CD4-positive, CD25-positive, alpha-beta regulatory T cell (primary cell): ENCODE measurements around the gene NFAT5. TPM values are rescaled to one million over a fixed set of nuclear protein-coding genes. Genes with fewer than 3 reads are reported as not detected.

Source experiments
- ATAC-seq, 2 donors: fragments of 150-1000 bp; cut with Tn5 transposase; one replicate each; pipeline ENCODE4 v1.10.0; 2021; ENCODE audit warnings: low read depth in 2 of 2, moderate number of reproducible peaks in 2 of 2, moderate library complexity in 1 of 2
- DNase-seq, 3 donors: peaks; one replicate each; pipeline versions ENCODE4 v3.0.0 to v3.0.0-alpha.2; 2012 to 2022; ENCODE audit warnings: mixed read lengths in 1 of 3
- H3K27ac ChIP-seq: one replicate; pipeline ENCODE4 v1.7.0; 2013; ENCODE audit warnings: mild to moderate bottlenecking, low read length; ENCODE audit not compliant: insufficient read depth, poor library complexity, severe bottlenecking
- H3K27me3 ChIP-seq: one replicate; pipeline ENCODE4 v1.7.0; 2013; ENCODE audit warnings: low read length; ENCODE audit not compliant: control insufficient read depth, insufficient read depth
- H3K36me3 ChIP-seq: one replicate; pipeline ENCODE4 v1.7.0; 2013; ENCODE audit warnings: mild to moderate bottlenecking, low read length, moderate library complexity; ENCODE audit not compliant: control insufficient read depth, insufficient read depth
- H3K4me1 ChIP-seq: 2 replicates; pipeline ENCODE4 v1.7.0; 2013; ENCODE audit warnings: mild to moderate bottlenecking, low read length; ENCODE audit not compliant: insufficient read depth, control insufficient read depth, poor library complexity, severe bottlenecking
- H3K4me3 ChIP-seq: one replicate; pipeline ENCODE4 v1.7.0; 2013; ENCODE audit warnings: low read depth, mild to moderate bottlenecking, low read length, moderate library complexity
- H3K9me3 ChIP-seq, 2 experiments: 1 replicate in 1 of 2; 2 replicates in 1 of 2; pipeline ENCODE4 v1.7.0; 2013; ENCODE audit warnings: low read length in 2 of 2, mild to moderate bottlenecking in 1 of 2, moderate library complexity in 1 of 2; ENCODE audit not compliant: control insufficient read depth in 2 of 2
- H3K27ac Mint-ChIP-seq, 3 donors: one replicate each; pipeline ENCODE4 v1.8.0; 2020 to 2022; ENCODE audit warnings: mild to moderate bottlenecking in 3 of 3, mixed read lengths in 3 of 3, moderate library complexity in 2 of 3
- H3K27me3 Mint-ChIP-seq: one replicate; pipeline ENCODE4 v1.8.0; 2022; ENCODE audit warnings: mild to moderate bottlenecking, mixed read lengths
- H3K36me3 Mint-ChIP-seq: one replicate; pipeline ENCODE4 v1.8.0; 2020; ENCODE audit warnings: mixed read lengths
- H3K4me1 Mint-ChIP-seq, 4 donors: one replicate each; pipeline ENCODE4 v1.8.0; 2020 to 2022; ENCODE audit warnings: mixed read lengths in 4 of 4, mild to moderate bottlenecking in 1 of 4
- H3K4me3 Mint-ChIP-seq, 4 donors: one replicate each; pipeline ENCODE4 v1.8.0; 2020 to 2022; ENCODE audit warnings: mild to moderate bottlenecking in 4 of 4, mixed read lengths in 4 of 4, moderate library complexity in 3 of 4
- H3K9me3 Mint-ChIP-seq, 7 donors: one replicate each; pipeline ENCODE4 v1.8.0; 2020 to 2022; ENCODE audit warnings: mixed read lengths in 7 of 7, mild to moderate bottlenecking in 3 of 7, moderate library complexity in 2 of 7
- polyA plus RNA-seq, 4 donors: library from polyadenylated mRNA; unstranded; fragments of 300-500 nt; fragmentation: Illumina TruSeq; gene quantifications; one replicate each; pipeline ENCODE4 v1.2.3, GENCODE V29; 2021
- total RNA-seq: library from RNA; stranded (reverse); gene quantifications from one replicate; pipeline ENCODE4 v1.2.3, GENCODE V29; 2022

The NFAT5 gene
- total and polyA plus RNA-seq, 5 donors from 2014 or later, result 7.0 to 57.6 (median 12.0) TPM

DNA sequence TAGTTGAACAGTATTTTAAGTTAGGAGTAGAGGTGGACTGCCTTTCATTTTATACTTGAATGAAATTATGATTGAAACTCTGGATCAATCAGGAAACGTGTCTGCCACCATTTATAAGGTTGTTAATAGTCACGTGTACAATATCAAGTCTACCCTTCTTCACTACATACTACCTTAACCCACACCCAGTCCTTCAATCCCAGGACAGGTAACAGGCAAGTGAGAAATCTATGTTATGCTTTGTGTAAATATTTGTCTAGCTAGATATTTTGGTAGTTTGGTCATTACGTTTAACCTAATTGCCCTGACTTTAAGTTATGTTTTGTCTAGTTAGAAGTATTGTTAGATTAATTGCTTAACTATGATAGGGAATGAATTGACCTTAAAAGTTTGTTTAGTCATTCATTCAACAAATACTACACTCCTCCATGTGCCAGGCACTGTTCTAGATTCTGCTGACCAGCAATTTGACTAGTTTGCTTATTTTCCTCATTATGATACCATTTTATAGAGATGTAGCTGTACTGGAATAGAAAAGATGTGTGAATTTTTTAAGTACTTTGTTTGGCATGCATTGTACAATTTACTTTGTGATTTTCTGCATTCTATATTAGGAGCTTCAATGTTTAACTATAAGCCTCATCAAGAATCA is 88.6 kb downstream of the NFAT5 start:
- H3K9me3 ChIP-seq, result no peaks in the 10 kb centered on the region
- no peaks in the 10 kb centered on the region for H3K27me3 ChIP-seq
- H3K4me3 Mint-ChIP-seq, result no peak overlapping the region
- H3K4me3 ChIP-seq, result no peak overlapping the region
- peaks cover 58% of the 10 kb centered on the region for H3K36me3 ChIP-seq
- peaks cover 26% of the 10 kb centered on the region for H3K36me3 Mint-ChIP-seq
- DNase-seq (no peak), ATAC-seq (no peak)
- H3K27ac Mint-ChIP-seq, result peak overlapping the region in 1 of 3 donors; percentile 81
- no peaks in the 10 kb centered on the region for H3K4me1 ChIP-seq
- H3K4me1 Mint-ChIP-seq, result peaks cover 0 to 7% (median 3%) of the 10 kb centered on the region in 4 donors
- H3K27ac ChIP-seq, result no peak overlapping the region
- no peaks in the 10 kb centered on the region for H3K27me3 Mint-ChIP-seq
- no peaks in the 10 kb centered on the region for H3K9me3 Mint-ChIP-seq

- no peaks in the 10 kb centered on the region for H3K27me3 ChIP-seq
- peaks cover 54% of the 10 kb centered on the region for H3K36me3 ChIP-seq
- no peaks in the 10 kb centered on the region for H3K4me1 ChIP-seq
- Mint-ChIP-seq H3K27me3 (peaks cover 4% of the 10 kb centered on the region), H3K36me3 (peaks cover 31% of the 10 kb centered on the region), H3K4me3 (no peak overlapping the region), H3K4me1 (peaks cover 0 to 3% (median 1%) of the 10 kb centered on the region in 4 donors), H3K9me3 (peaks cover 0 to 2% (median 0%) of the 10 kb centered on the region in 7 donors), H3K27ac (no peak overlapping the region)
- DNase-seq, result no peak
- H3K9me3 ChIP-seq, result no peaks in the 10 kb centered on the region
- no peak for ATAC-seq
- H3K27ac ChIP-seq, result no peak overlapping the region
- H3K4me3 ChIP-seq, result no peak overlapping the region
Measured at GRCh38 chr16:69660166-69660565, 94.4 kb downstream of the NFAT5 start.

DNA sequence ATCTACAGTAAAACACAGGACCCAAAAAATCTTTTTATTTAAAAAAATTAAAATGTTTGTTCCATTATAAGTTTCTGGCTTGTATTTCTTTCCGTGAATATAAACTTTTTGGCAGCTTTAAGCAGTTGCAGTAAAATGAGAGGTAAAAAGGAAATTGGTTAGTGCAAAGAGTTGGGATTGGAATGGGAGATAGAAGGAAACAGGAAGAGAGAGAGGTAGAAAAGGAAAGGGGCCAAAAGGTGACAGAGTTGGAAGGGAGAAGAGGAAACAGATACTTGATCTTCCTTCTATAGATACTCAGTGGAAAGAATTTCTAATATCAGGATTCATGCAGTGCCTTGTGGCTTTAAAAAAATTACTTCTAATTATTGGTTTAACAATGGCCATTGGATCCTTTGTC is 97.1 kb downstream of the NFAT5 start:
- no peak for ATAC-seq
- H3K4me1 Mint-ChIP-seq, result peaks cover 0 to 7% (median 1%) of the 10 kb centered on the region in 4 donors
- Histone ChIP-seq H3K4me3 (no peak overlapping the region), H3K36me3 (peaks cover 44% of the 10 kb centered on the region), H3K27ac (no peak overlapping the region), H3K9me3 (no peaks in the 10 kb centered on the region), H3K27me3 (no peaks in the 10 kb centered on the region), H3K4me1 (no peaks in the 10 kb centered on the region)
- no peak overlapping the region for H3K4me3 Mint-ChIP-seq
- DNase-seq, result no peak
- H3K27ac Mint-ChIP-seq, result no peak overlapping the region
- peaks cover 0 to 2% (median 0%) of the 10 kb centered on the region in 7 donors for H3K9me3 Mint-ChIP-seq
- H3K27me3 Mint-ChIP-seq, result peaks cover 4% of the 10 kb centered on the region
- peaks cover 23% of the 10 kb centered on the region for H3K36me3 Mint-ChIP-seq

DNA sequence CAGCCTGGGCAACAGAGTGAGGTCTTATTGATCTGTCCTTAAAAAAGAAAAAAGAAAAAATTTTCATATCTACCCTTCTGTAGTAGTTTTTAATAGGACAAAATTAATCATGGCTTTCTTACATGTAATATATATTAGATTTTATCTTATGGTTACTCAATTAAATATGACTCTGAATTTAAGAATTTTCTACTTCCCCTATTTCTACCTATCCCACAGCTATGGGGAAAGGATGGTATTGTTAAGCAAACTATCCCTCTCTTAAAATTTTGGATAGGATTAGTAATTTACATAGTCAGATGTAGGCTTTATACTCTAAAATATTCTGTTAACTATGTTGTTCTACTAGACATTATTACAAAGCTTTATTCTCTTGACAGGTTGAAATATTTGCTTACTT is 98.1 kb downstream of the NFAT5 start:
- Histone ChIP-seq H3K4me3 (no peak overlapping the region), H3K9me3 (no peaks in the 10 kb centered on the region), H3K27ac (no peak overlapping the region), H3K27me3 (no peaks in the 10 kb centered on the region), H3K4me1 (no peaks in the 10 kb centered on the region), H3K36me3 (peaks cover 40% of the 10 kb centered on the region)
- no peak overlapping the region for H3K27ac Mint-ChIP-seq
- no peak overlapping the region for H3K4me3 Mint-ChIP-seq
- H3K9me3 Mint-ChIP-seq, result peaks cover 0 to 2% (median 0%) of the 10 kb centered on the region in 7 donors
- no peak for ATAC-seq
- H3K4me1 Mint-ChIP-seq, result peaks cover 0 to 11% (median 1%) of the 10 kb centered on the region in 4 donors
- DNase-seq, result no peak
- peaks cover 4% of the 10 kb centered on the region for H3K27me3 Mint-ChIP-seq
- H3K36me3 Mint-ChIP-seq, result peaks cover 18% of the 10 kb centered on the region

DNA sequence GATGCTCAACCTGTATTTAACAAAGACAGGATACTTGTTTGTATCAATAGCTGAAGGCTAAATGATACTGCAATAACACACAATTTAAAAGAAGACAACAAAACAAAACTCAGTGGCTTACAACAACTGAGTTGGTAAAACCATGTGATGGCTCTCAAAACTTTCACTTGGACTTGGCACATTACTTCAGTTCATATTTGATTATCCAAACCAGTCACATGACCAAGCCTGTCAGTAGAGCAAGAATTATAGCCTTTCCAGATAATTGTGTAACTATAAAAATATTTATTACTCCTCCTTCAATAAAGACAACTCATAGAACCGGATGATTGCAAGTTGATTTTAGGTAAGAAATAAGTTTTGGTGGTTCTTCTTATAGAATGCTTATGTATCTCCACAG is 103.8 kb downstream of the NFAT5 start:
- no peak for DNase-seq
- Histone ChIP-seq H3K27ac (no peak overlapping the region), H3K9me3 (no peaks in the 10 kb centered on the region), H3K4me1 (no peaks in the 10 kb centered on the region), H3K27me3 (no peaks in the 10 kb centered on the region), H3K36me3 (peaks cover 35% of the 10 kb centered on the region), H3K4me3 (no peak overlapping the region)
- Mint-ChIP-seq H3K9me3 (no peaks in the 10 kb centered on the region), H3K4me3 (no peak overlapping the region), H3K27ac (no peak overlapping the region), H3K4me1 (peaks cover 0 to 15% (median 4%) of the 10 kb centered on the region in 4 donors), H3K27me3 (no peaks in the 10 kb centered on the region), H3K36me3 (peaks cover 11% of the 10 kb centered on the region)
- ATAC-seq, result no peak

- no peak for ATAC-seq
- no peaks in the 10 kb centered on the region for H3K27me3 ChIP-seq
- no peak overlapping the region for H3K27ac ChIP-seq
- H3K9me3 Mint-ChIP-seq, result peaks cover 0 to under 1% (median 0%) of the 10 kb centered on the region in 7 donors
- no peaks in the 10 kb centered on the region for H3K27me3 Mint-ChIP-seq
- H3K36me3 ChIP-seq, result peaks cover 52% of the 10 kb centered on the region
- no peak overlapping the region for H3K4me3 ChIP-seq
- H3K4me1 ChIP-seq, result no peaks in the 10 kb centered on the region
- H3K4me1 Mint-ChIP-seq, result peaks cover 0 to 13% (median 4%) of the 10 kb centered on the region in 4 donors
- no peak overlapping the region for H3K4me3 Mint-ChIP-seq
- DNase-seq, result no peak
- H3K36me3 Mint-ChIP-seq, result peaks cover 23% of the 10 kb centered on the region
- H3K27ac Mint-ChIP-seq, result no peak overlapping the region
- no peaks in the 10 kb centered on the region for H3K9me3 ChIP-seq
Measured at GRCh38 chr16:69672315-69672997, 106.7 kb downstream of the NFAT5 start.

- H3K27me3 ChIP-seq, result no peaks in the 10 kb centered on the region
- no peak overlapping the region for H3K4me3 ChIP-seq
- Mint-ChIP-seq H3K27me3 (no peaks in the 10 kb centered on the region), H3K4me1 (peaks cover 0 to 9% (median 4%) of the 10 kb centered on the region in 4 donors), H3K9me3 (peaks cover 0 to 1% (median 0%) of the 10 kb centered on the region in 7 donors), H3K4me3 (no peak overlapping the region), H3K36me3 (peaks cover 25% of the 10 kb centered on the region), H3K27ac (peak overlapping the region in 2 of 3 donors; percentile 67 to 72)
- no peaks in the 10 kb centered on the region for H3K4me1 ChIP-seq
- no peak overlapping the region for H3K27ac ChIP-seq
- DNase-seq (no peak), ATAC-seq (no peak)
- H3K9me3 ChIP-seq, result no peaks in the 10 kb centered on the region
- H3K36me3 ChIP-seq, result peaks cover 58% of the 10 kb centered on the region
Measured at GRCh38 chr16:69672998-69673713, 107.4 kb downstream of the NFAT5 start.
